GM21576 (cell line): Measurements from ENCODE around the gene WDR4.
"Not testable (repeated sequence)": the region's sequence is repeated elsewhere in the genome, so short reads cannot be mapped to it uniquely, and the experiment has no call there.

Experiments
- ATAC-seq: cut with Tn5 transposase; IDR thresholded peaks from one replicate; pipeline ENCODE4 v1.9.1; 2021; ENCODE audit warnings: mild to moderate bottlenecking, moderate library complexity; ENCODE audit not compliant: unreplicated experiment

The WDR4 gene

GRCh38 chr21:42840411-42841155 is 38.8 kb downstream of the WDR4 start:
- no peak for ATAC-seq

DNA sequence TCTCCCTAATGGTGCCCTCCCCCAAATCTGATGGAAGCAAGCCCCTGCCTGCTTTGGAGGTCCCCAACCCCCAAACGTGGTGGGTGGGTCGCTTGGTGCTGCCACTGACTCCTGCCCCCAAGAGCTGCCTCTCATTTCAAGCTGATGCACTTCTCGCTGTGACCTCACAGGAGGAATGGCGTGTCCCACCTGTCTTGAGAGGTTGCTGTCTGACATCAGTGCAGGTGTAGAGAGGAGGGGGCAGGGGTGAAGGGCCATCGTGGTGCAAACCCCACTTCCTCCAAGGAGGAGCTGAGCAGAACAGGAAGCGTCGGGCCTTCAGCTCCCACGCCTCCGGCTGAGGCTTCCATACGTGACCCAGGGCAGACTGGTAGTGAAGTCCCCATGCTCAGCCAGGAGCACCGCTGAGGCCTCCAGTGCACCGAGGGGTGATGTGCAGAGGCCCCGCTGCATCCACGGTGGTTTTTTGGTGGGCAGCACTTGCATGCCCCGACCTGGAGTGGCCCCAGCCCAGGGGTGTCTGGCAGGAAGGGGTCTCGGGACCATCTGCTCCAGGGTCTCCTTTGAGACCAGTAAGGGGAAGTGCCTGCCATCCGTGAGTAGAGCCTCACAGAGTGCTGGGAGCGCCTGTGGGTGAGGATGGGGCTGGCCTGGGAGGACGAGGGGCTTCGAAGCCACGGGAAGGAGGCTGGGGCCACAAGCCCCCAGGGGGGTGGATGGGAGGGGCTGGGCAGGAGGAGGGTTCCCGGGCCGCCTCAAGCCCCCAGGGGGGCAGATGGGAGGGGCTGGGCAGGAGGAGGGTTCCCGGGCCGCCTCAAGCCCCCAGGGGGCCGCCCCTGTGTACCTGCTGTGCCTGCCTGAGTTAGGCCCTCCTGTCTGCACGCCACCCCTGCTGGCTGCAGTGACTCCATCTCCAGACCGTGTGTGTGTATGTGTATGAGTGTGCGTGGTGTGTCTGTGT is 39.8 kb downstream of the WDR4 start:
- no peak for ATAC-seq

- ATAC-seq, result not testable (repeated sequence)
These were observed 41.1 kb downstream of the WDR4 start for GRCh38 chr21:42838212-42838690.

DNA sequence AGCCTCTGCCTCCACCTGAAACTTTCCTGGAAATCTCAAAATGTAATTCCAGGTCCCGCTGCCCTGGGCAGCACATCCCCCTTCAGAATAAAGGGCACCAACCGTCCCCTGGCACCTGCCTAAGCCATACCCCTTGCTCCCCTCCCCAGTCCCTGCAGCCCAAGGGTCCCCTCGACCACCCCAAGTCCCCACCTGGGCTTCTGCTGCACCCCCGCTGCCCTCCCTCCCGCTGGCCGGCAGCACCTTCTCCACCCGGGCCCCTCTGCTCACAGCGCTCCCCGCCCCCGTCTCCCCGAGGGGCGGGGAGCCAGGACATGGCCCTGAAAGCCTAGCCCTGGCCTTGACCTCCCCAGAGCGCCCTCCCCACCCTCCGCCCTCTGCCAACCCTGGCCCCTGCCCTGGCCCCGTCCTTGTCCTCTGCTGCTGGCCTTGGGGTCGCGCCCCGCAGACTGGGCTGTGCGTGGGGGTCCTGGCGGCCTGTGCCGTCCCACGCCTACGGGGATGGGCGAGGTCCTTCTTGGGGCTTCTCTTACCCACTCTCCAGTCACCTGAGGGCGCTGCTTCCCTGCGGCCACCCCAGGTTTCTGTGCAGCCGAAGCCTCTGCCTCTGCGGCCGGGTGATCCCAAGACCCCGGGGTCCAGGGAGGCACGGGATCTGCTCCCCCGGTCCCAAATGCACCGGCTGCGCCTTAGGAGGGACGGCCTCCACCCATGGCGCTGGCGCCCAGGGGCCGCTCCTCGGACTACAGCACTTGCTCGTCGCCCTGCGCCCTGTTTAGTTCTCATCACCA is 41.7 kb downstream of the WDR4 start:
- ATAC-seq, result no peak

GRCh38 chr21:42836767-42837301 is 42.5 kb downstream of the WDR4 start:
- no peak for ATAC-seq

DNA sequence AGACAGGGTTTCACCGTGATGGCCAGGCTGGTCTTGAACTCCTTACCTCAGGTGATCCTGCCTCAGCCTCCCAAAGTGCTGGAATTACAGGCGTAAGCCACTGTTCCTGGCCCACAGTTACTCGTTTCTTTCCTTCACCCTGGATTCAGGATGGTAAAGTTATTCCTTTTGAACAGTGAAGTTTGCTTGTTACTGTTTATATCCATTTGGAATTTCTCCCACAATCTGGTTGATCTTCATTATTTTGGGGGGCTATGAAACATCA is 43.0 kb downstream of the WDR4 start:
- no peak for ATAC-seq

DNA sequence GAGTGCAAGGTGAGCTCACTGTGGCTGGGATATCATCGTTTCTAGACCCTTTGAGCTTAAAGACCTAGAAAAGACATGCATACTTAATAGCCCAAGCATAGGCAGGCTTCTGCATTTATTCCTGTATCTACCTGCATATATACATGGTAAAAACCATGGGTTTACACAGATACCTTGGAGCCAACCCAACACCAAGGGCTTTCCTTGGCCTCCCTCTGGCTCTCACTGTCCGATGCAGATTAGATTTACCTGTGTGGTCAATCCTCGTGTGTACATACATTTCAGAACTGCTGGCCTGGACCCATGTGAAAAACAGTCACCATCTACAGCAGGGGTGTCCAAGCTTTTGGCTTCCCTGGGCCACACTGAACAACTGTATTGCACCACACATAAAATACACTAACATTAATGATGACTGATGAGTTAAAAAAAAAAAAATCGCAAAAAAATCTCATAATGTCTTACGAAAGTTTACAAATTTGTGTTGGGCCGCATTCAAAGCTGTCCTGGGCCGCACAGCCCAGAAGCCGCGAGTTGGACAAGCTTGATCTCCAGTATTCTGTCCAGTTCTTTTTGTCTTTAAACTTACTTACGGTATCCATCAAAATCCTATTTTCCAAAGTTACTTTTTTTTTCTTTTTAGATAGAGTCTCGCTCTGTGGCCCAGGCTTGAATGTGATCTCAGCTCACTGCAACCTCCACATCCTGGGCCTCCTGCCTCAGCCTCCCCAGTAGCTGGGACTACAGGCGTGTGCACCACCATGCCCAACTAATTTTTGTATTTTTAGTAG is 43.5 kb downstream of the WDR4 start:
- ATAC-seq, result no peak

- ATAC-seq, result no peak
These were observed 44.1 kb downstream of the WDR4 start for GRCh38 chr21:42835211-42835610.

GRCh38 chr21:42834726-42835191 is 44.6 kb downstream of the WDR4 start:
- ATAC-seq, result no peak

- no peak for ATAC-seq
These were observed 45.2 kb downstream of the WDR4 start for GRCh38 chr21:42833859-42834725.

- ATAC-seq, result no peak
These were observed 45.9 kb downstream of the WDR4 start for GRCh38 chr21:42833439-42833815.

DNA sequence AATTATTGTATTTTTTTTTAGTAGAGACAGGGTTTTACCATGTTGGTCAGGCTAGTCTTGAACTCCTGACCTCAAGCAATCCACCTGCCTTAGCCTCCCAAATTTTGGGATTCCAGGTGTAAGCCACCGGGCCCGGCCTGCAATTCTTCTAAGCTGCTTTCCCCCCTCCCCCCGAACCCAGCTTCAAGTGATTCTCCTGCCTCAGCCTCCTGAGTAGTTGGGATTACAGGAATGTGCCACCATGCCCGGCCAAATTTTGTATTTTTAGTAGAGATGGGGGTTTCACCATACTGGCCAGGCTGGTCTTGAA is 47.1 kb downstream of the WDR4 start:
- not testable (repeated sequence) for ATAC-seq

DNA sequence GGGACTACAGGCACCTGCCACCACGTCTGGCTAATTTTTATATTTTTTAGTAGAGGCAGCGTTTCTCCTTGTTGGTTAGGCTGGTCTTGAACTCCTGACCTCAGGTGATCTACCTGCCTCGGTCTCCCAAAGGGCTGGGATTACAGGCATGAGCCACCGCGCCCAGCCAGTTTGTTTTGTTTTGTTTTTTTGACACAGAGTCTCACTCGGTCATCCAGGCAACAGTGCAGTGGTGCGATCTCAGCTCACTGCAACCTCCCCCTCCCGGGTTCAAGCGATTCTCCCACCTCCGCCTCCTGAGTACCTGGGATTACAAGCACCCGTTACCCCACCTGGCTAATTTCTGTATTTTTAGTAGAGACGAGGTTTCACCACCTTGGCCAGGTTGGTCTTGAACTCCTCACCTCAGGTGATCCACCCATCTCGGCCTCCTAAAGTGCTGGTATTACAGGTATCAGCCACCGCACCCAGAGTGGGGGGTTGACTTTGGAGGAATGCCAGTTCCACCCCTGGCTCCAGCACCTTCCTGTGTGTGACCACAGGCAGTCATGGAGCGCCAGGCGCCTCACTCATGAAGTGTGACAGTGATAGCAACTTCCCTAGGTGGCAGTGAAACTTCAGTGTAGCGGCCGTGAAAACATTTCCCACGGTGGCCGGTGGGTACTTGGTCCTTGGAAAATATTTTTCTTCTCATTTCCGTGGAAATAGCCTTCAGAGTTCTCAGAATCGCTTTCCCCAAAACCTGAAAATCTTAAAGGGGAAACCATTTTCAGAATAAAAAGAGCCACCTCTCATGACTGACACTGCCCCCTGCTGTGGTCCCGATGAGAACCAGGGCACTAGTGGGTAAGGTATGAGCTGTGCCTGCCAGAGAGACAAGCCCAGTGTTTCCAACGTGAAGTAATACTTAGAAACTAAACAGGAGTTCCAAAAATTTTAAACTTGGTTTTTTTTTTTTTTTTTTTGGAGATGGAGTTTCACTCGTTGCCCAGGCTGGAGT is 48.6 kb downstream of the WDR4 start:
- ATAC-seq, result no peak

DNA sequence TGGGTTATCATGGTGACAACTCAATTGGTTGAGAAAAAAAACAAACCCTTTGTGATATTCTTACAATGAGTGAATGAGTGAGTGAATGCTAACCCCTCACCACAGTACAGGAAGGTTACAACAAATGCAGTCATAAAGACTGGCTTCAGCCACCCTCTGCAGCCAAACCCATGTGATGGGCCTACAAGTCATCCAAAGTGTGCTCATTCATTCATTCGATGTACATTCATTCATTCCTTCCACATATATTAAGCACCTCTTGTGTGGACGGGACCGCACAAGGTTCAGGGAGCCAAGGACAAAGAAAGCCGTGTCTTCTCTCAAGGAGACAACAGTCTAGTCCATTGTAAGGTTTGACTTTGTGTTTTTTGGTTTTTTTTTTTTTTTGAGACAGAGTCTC is 49.4 kb downstream of the WDR4 start:
- ATAC-seq, result no peak

DNA sequence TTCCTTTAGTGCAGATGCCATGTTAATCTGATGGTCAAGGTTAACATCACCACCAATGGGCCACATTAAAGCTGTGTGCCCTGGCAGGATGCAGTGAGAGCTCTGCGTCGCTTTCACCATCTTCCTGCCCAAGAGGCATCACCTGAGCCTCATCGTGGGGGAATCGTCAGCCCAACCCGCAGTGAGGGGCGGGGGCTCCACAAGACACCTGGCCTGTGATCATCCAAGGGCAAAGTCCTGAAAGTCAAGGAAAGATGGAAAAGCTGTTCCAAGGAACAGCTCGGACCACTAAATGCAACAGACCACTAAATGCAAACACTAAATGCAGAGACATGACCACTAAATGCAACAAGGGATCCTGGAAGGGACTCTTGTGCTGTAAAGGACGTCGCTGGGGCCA is 49.9 kb downstream of the WDR4 start:
- no peak for ATAC-seq

DNA sequence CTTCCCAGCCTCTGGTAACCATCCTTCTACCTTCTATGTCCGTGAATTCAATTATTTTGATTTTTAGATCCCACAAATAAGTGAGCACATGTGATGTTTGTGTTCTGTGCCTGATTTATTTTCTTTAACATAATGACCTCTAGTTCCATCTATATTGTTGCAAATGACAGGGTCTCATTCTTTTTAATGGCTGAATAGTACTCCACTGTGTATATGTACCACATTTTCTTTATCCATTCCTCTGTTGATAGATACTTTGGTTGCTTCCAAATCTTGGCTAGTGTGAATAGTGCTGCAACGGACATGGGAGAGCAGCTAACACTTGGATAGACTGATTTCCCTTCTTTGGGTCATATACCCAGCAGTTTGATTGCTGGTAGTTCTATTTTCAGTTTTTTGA is 51.8 kb downstream of the WDR4 start:
- no peak for ATAC-seq

- no peak for ATAC-seq
These were observed 58.5 kb downstream of the WDR4 start for GRCh38 chr21:42820616-42821465.
